ENCODE results near the gene GNAQ. TPM values are rescaled to one million over a fixed set of nuclear protein-coding genes. Genes with fewer than 3 reads are reported as not detected.
A peak's percentile ranks its signal among the peaks of the same experiment; 100 is the strongest.

The GNAQ gene
- polyA plus RNA-seq, 3 donors = 8.3 to 51.0 (median 9.6) TPM

- no peak for DNase-seq
- H3K27ac ChIP-seq (ENCODE audit: low read depth in 1 of 2, low read length in 2 of 2) = peak overlapping the region in 1 of 2 donors; percentile 30
- no peaks in the 10 kb centered on the region for H3K9me3 ChIP-seq (replicated peaks in 1 of 2; ENCODE audit: control insufficient read depth in 1 of 2, insufficient read depth in 1 of 2, low read length in 2 of 2)
- H3K9me3 Mint-ChIP-seq = peaks cover 0 to 2% (median 0%) of the 10 kb centered on the region in 7 donors
- WGBS (ENCODE audit: insufficient coverage) = 80% methylated on average over 1 of the region's 2 CpGs
- peaks cover 0 to 5% of the 10 kb centered on the region in 2 donors for H3K36me3 ChIP-seq (replicated peaks in 1 of 2; ENCODE audit: control insufficient read depth in 1 of 2, insufficient read depth in 2 of 2, low read length in 2 of 2)
- peaks cover 9 to 27% of the 10 kb centered on the region in 2 donors for H3K36me3 Mint-ChIP-seq
- no peaks in the 10 kb centered on the region for H3K27me3 ChIP-seq (ENCODE audit: control insufficient read depth in 2 of 2, insufficient read depth in 2 of 2, low read length in 2 of 2)
- TF ChIP-seq CTCF (IDR thresholded peaks at IDR 0.05) = no peak
- peaks cover 100% of the 10 kb centered on the region for H3K79me2 ChIP-seq (ENCODE audit: insufficient read depth, low read length)
- peaks cover 46% of the 10 kb centered on the region for H3K4me1 Mint-ChIP-seq
- no peak overlapping the region for H3K4me3 ChIP-seq (replicated peaks in 1 of 3; ENCODE audit: low read depth in 2 of 3, low read length in 3 of 3)
- H3K27me3 Mint-ChIP-seq (ENCODE audit: low read depth in 3 of 3) = peaks cover 0 to 2% (median 0%) of the 10 kb centered on the region in 3 donors
- intact Hi-C loops (cut with micrococcal nuclease) = no loop called here
- H3K4me1 ChIP-seq (ENCODE audit: control insufficient read depth in 1 of 2, insufficient read depth in 2 of 2, low read length in 2 of 2) = peaks cover 22 to 33% of the 10 kb centered on the region in 2 donors
- no peak overlapping the region for H3K4me2 ChIP-seq (replicated peaks; ENCODE audit: extremely low read depth, low read length, poor library complexity, severe bottlenecking)
- H3K27ac Mint-ChIP-seq = no peak overlapping the region
- no peak overlapping the region for H2AFZ ChIP-seq (ENCODE audit: insufficient read depth, low read depth, low read length, poor library complexity, severe bottlenecking)
- no peak overlapping the region for H3K9ac ChIP-seq (ENCODE audit: insufficient read depth, low read length, poor library complexity, severe bottlenecking)
- H4K20me1 ChIP-seq (ENCODE audit: insufficient read depth, low read length) = peaks cover 100% of the 10 kb centered on the region
- H3K4me3 Mint-ChIP-seq = no peak overlapping the region
Measured at GRCh38 chr9:77996696-77997095, 34.9 kb downstream of the GNAQ start.

- peaks cover 100% of the 10 kb centered on the region for H3K79me2 ChIP-seq (ENCODE audit: insufficient read depth, low read length)
- no peak overlapping the region for H3K4me3 Mint-ChIP-seq
- H3K36me3 ChIP-seq (replicated peaks in 1 of 2; ENCODE audit: control insufficient read depth in 1 of 2, insufficient read depth in 2 of 2, low read length in 2 of 2) = peaks cover 0 to 16% of the 10 kb centered on the region in 2 donors
- no peak overlapping the region for H2AFZ ChIP-seq (ENCODE audit: insufficient read depth, low read depth, low read length, poor library complexity, severe bottlenecking)
- H3K9me3 Mint-ChIP-seq = peaks cover 0 to 2% (median 0%) of the 10 kb centered on the region in 7 donors
- H3K9me3 ChIP-seq (replicated peaks in 1 of 2; ENCODE audit: control insufficient read depth in 1 of 2, insufficient read depth in 1 of 2, low read length in 2 of 2) = no peaks in the 10 kb centered on the region
- H3K27ac ChIP-seq (ENCODE audit: low read depth in 1 of 2, low read length in 2 of 2) = peak overlapping the region in 1 of 2 donors; percentile 64
- no peak for DNase-seq
- no peak for TF ChIP-seq CTCF (IDR thresholded peaks at IDR 0.05)
- H3K4me1 Mint-ChIP-seq = peaks cover 53% of the 10 kb centered on the region
- intact Hi-C loops (cut with micrococcal nuclease) = no loop called here
- peaks cover 9 to 18% of the 10 kb centered on the region in 2 donors for H3K36me3 Mint-ChIP-seq
- WGBS (ENCODE audit: insufficient coverage) = 50% methylated on average over 1 of the region's 5 CpGs
- no peak overlapping the region for H3K4me2 ChIP-seq (replicated peaks; ENCODE audit: extremely low read depth, low read length, poor library complexity, severe bottlenecking)
- H3K9ac ChIP-seq (ENCODE audit: insufficient read depth, low read length, poor library complexity, severe bottlenecking) = no peak overlapping the region
- H3K27me3 ChIP-seq (ENCODE audit: control insufficient read depth in 2 of 2, insufficient read depth in 2 of 2, low read length in 2 of 2) = no peaks in the 10 kb centered on the region
- no peak overlapping the region for H3K27ac Mint-ChIP-seq
- H3K27me3 Mint-ChIP-seq (ENCODE audit: low read depth in 3 of 3) = no peaks in the 10 kb centered on the region
- no peak overlapping the region for H3K4me3 ChIP-seq (replicated peaks in 1 of 3; ENCODE audit: low read depth in 2 of 3, low read length in 3 of 3)
- H3K4me1 ChIP-seq (ENCODE audit: control insufficient read depth in 1 of 2, insufficient read depth in 2 of 2, low read length in 2 of 2) = peaks cover 23 to 42% of the 10 kb centered on the region in 2 donors
- H4K20me1 ChIP-seq (ENCODE audit: insufficient read depth, low read length) = peaks cover 100% of the 10 kb centered on the region
Measured at GRCh38 chr9:77991191-77991590, 40.4 kb downstream of the GNAQ start.

All from CD14-positive monocyte (primary cell).